ENCODE measurements around the gene KIF13A.

DNA sequence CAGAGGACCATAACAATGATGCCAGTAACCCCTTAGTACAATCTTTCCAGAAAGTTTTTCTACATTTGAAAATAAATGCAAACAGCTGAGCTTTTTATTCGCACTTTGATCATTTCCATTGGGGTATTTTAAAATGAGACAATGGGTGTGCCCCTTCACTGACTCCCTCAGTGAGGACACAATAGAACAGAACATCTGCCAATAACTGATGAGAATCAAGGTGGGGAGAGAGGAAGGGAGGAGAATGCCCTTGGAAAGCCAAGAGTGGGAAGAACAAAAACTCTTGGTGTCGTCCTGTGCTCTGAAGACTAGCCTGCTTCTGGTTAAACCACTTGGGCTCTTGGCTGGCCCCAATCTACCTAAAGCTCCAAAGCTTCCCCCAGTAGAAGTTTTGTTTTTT lies 66.0 kb downstream of the KIF13A start:
- TF ChIP-seq POLR2A (IDR thresholded peaks at IDR 0.05; ENCODE audit: low read depth, low read length) (no peak), POLR2AphosphoS5 (IDR thresholded peaks at IDR 0.05; ENCODE audit: low read depth, low read length) (no peak)

All from GM12892 (cell line).